Gastroesophageal sphincter (tissue), 3 donors: Measurements from ENCODE around the gene ZBTB34.

Experiments
- CTCF ChIP-seq, 4 experiments: fragments of 200-600 bp in 2 of 4; fragments of 450-650 bp in 2 of 4; sonication (generic) in 1 of 4; IDR thresholded peaks; one replicate each; pipeline ENCODE4 v1.5.1; 2017 to 2019; ENCODE audit warnings: antibody characterized with exemption in 4 of 4, mild to moderate bottlenecking in 2 of 4, moderate library complexity in 2 of 4
- EP300 ChIP-seq: sonication (generic); formaldehyde crosslinking; IDR thresholded peaks from one replicate; pipeline ENCODE4 v1.6.1; 2017; ENCODE audit warnings: antibody characterized with exemption, mild to moderate bottlenecking
- POLR2A ChIP-seq, 2 donors: fragments of 450-650 bp; IDR thresholded peaks; one replicate each; pipeline ENCODE4 v1.6.1; 2017; ENCODE audit warnings: antibody characterized with exemption in 2 of 2, mild to moderate bottlenecking in 2 of 2, moderate library complexity in 1 of 2

- no peak for TF ChIP-seq POLR2A (IDR thresholded peaks at IDR 0.05)
- TF ChIP-seq EP300: no peak
- TF ChIP-seq CTCF (IDR thresholded peaks at IDR 0.05): no peak
These were observed 46.3 kb upstream of the ZBTB34 start for GRCh38 chr9:126814091-126814490.
